H9 (cell line): ENCODE data around the gene IL26. TPM values are rescaled to one million over a fixed set of nuclear protein-coding genes. Genes with fewer than 3 reads are reported as not detected.

Experiments
- DNase-seq: peaks from one replicate; pipeline ENCODE4 v3.0.0-alpha.2; 2017
- H2AFZ ChIP-seq: one replicate; pipeline ENCODE4 v1.6.1; 2013; ENCODE audit warnings: mild to moderate bottlenecking, low read length, control low read depth, moderate library complexity
- H2AK5ac ChIP-seq: 2 replicates; pipeline ENCODE4 v1.6.1; 2013; ENCODE audit warnings: low read length, control low read depth, mixed read lengths; ENCODE audit not compliant: insufficient read length
- H2BK120ac ChIP-seq: one replicate; pipeline ENCODE4 v1.6.1; 2013; ENCODE audit warnings: low read depth, mild to moderate bottlenecking, low read length, control low read depth, inconsistent platforms; ENCODE audit not compliant: poor library complexity, severe bottlenecking
- H2BK12ac ChIP-seq: 2 replicates; pipeline ENCODE4 v1.6.1; 2013; ENCODE audit warnings: low read length, control low read depth, mixed read lengths, low read depth; ENCODE audit not compliant: insufficient read length
- H2BK15ac ChIP-seq: 2 replicates; pipeline ENCODE4 v1.6.1; 2013; ENCODE audit warnings: low read depth, low read length, control low read depth
- H2BK20ac ChIP-seq: one replicate; pipeline ENCODE4 v1.6.1; 2013; ENCODE audit warnings: low read depth, mild to moderate bottlenecking, low read length, control low read depth, inconsistent platforms; ENCODE audit not compliant: poor library complexity, severe bottlenecking
- H2BK5ac ChIP-seq: 2 replicates; pipeline ENCODE4 v1.6.1; 2013; ENCODE audit warnings: low read length, control low read depth, mixed read lengths; ENCODE audit not compliant: insufficient read length
- H3K14ac ChIP-seq: 2 replicates; pipeline ENCODE4 v1.6.1; 2013; ENCODE audit warnings: low read length, control low read depth; ENCODE audit not compliant: insufficient read depth
- H3K18ac ChIP-seq: 2 replicates; pipeline ENCODE4 v1.6.1; 2013; ENCODE audit warnings: low read depth, mild to moderate bottlenecking, mixed read lengths, low read length, control low read depth; ENCODE audit not compliant: insufficient read length
- H3K23ac ChIP-seq: 2 replicates; pipeline ENCODE4 v1.6.1; 2013; ENCODE audit warnings: low read length, control low read depth, mixed read lengths, low read depth; ENCODE audit not compliant: insufficient read length
- H3K23me2 ChIP-seq: 2 replicates; pipeline ENCODE4 v1.6.1; 2013; ENCODE audit warnings: low read depth, mild to moderate bottlenecking, mixed read lengths, low read length, control low read depth; ENCODE audit not compliant: insufficient read length, poor library complexity, severe bottlenecking
- H3K27ac ChIP-seq: 2 replicates; pipeline ENCODE4 v1.5.1; 2013; ENCODE audit warnings: low read length, control low read depth, mixed read lengths, low read depth; ENCODE audit not compliant: insufficient read length
- H3K27me3 ChIP-seq: 2 replicates; pipeline ENCODE4 v1.6.1; 2013; ENCODE audit warnings: low read length, control low read depth, inconsistent platforms; ENCODE audit not compliant: insufficient read depth
- H3K4ac ChIP-seq: 2 replicates; pipeline ENCODE4 v1.6.1; 2013; ENCODE audit warnings: low read depth, mild to moderate bottlenecking, control low read depth, inconsistent platforms, low read length, moderate library complexity
- H3K4me1 ChIP-seq: 2 replicates; pipeline ENCODE4 v1.6.1; 2013; ENCODE audit warnings: low read length, control low read depth, inconsistent platforms; ENCODE audit not compliant: insufficient read depth
- H3K4me2 ChIP-seq: 2 replicates; pipeline ENCODE4 v1.6.1; 2013; ENCODE audit warnings: low read length, control low read depth, mixed read lengths; ENCODE audit not compliant: insufficient read length, insufficient read depth
- H3K56ac ChIP-seq: 2 replicates; pipeline ENCODE4 v1.6.1; 2013; ENCODE audit warnings: low read depth, mild to moderate bottlenecking, mixed read lengths, low read length, control low read depth; ENCODE audit not compliant: insufficient read length
- H3K79me1 ChIP-seq: 2 replicates; pipeline ENCODE4 v1.6.1; 2013; ENCODE audit warnings: low read depth, mild to moderate bottlenecking, moderate library complexity, low read length, control low read depth, inconsistent platforms; ENCODE audit not compliant: insufficient read depth, poor library complexity, severe bottlenecking
- H3K79me2 ChIP-seq: 2 replicates; pipeline ENCODE4 v1.6.1; 2013; ENCODE audit warnings: low read length, control low read depth, inconsistent platforms; ENCODE audit not compliant: insufficient read depth
- H3K9ac ChIP-seq: 2 replicates; pipeline ENCODE4 v1.6.1; 2013; ENCODE audit warnings: low read length, control low read depth, mixed read lengths; ENCODE audit not compliant: insufficient read length; ENCODE audit errors: extremely low read depth
- H3K9me3 ChIP-seq: one replicate; pipeline ENCODE4 v1.6.1; 2013; ENCODE audit warnings: low read depth, low read length, inconsistent platforms; ENCODE audit not compliant: control insufficient read depth
- H3T11ph ChIP-seq: one replicate; pipeline ENCODE4 v1.6.1; 2013; ENCODE audit warnings: mild to moderate bottlenecking, low read length, control low read depth, inconsistent platforms
- H4K20me1 ChIP-seq: one replicate; pipeline ENCODE4 v1.6.1; 2013; ENCODE audit not compliant: control insufficient read depth, insufficient read length, insufficient read depth
- H4K5ac ChIP-seq: 2 replicates; pipeline ENCODE4 v1.6.1; 2013; ENCODE audit warnings: low read depth, mild to moderate bottlenecking, mixed read lengths, low read length, control low read depth; ENCODE audit not compliant: insufficient read length
- H4K8ac ChIP-seq: replicated peaks from 2 replicates; pipeline ENCODE4 v1.6.1; 2013; ENCODE audit warnings: low read length, control low read depth, mixed read lengths, low read depth; ENCODE audit not compliant: insufficient read length
- H4K91ac ChIP-seq: 2 replicates; pipeline ENCODE4 v1.6.1; 2013; ENCODE audit warnings: low read depth, mild to moderate bottlenecking, moderate library complexity, mixed read lengths, low read length, control low read depth; ENCODE audit not compliant: insufficient read length
- H3K27ac Mint-ChIP-seq, 3 experiments: 2 replicates in 2 of 3; 3 replicates in 1 of 3; pipeline ENCODE4 v1.8.0; 2020 to 2021; ENCODE audit warnings: mixed read lengths in 3 of 3, mild to moderate bottlenecking in 1 of 3, moderate library complexity in 1 of 3
- H3K27me3 Mint-ChIP-seq: 2 replicates; pipeline ENCODE4 v1.8.0; 2021; ENCODE audit warnings: low read depth, mild to moderate bottlenecking, moderate library complexity, mixed read lengths
- H3K36me3 Mint-ChIP-seq, 3 experiments: 2 replicates in 2 of 3; 3 replicates in 1 of 3; pipeline ENCODE4 v1.8.0; 2020 to 2021; ENCODE audit warnings: low read depth in 3 of 3, mixed read lengths in 3 of 3; ENCODE audit not compliant: insufficient read depth in 1 of 3
- H3K4me1 Mint-ChIP-seq, 2 experiments: 2 replicates each; pipeline ENCODE4 v1.8.0; 2020; ENCODE audit warnings: mixed read lengths in 2 of 2
- H3K4me3 Mint-ChIP-seq, 2 experiments: 2 replicates in 1 of 2; 3 replicates in 1 of 2; pipeline ENCODE4 v1.8.0; 2020 to 2021; ENCODE audit warnings: mild to moderate bottlenecking in 2 of 2, mixed read lengths in 2 of 2, moderate library complexity in 1 of 2
- H3K9me3 Mint-ChIP-seq, 2 experiments: 2 replicates in 1 of 2; 3 replicates in 1 of 2; pipeline ENCODE4 v1.8.0; 2020; ENCODE audit warnings: mild to moderate bottlenecking in 2 of 2, mixed read lengths in 2 of 2, moderate library complexity in 1 of 2
- WGBS: extraction: QIAGEN DNeasy Blood & Tissue Kit; methylation state at CpG from one replicate; pipeline ENCODE4 v1.1.7; 2013; ENCODE audit warnings: missing lambda C conversion rate, low lambda C conversion rate, mixed read lengths; ENCODE audit not compliant: insufficient read length; ENCODE audit errors: extremely low coverage; 5-methylcytosine and 5-hydroxymethylcytosine counted together
- total RNA-seq: library from RNA; stranded (reverse); gene quantifications from 2 replicates; pipeline ENCODE4 v1.2.1, GENCODE V29; 2021
- TF ChIP-seq, protein P1 (sequence below): fragments of 200-600 bp; sonication (generic); conservative IDR thresholded peaks from 3 replicates; pipeline ENCODE4 v1.8.0; 2021; ENCODE audit warnings: antibody characterized with exemption, mild to moderate bottlenecking

The IL26 gene
- total RNA-seq, 1 experiment from 2014 or later, result not detected

DNA sequence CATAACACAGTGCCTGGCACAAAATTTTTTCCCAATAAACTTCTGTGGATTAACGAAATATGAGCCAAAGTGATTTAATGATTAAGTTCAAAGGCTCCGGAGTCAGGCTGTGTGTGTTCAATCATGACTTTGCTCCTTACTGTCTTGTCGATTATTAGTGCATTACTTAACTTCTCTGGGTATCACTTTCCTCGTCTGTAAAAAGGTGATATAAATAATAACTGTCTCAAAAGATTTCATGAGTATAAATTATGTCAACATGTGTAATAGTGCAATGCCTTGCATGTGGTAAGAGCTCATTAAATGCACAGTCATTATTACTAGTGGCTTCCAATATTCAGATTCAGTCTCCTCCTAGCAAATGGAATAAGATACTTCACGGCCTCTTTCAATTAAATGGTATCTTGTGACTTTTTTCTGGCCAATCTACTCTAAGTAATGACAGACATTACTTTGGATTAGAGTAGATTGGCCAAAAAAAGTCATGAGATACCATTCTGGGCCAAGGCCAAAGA is 59.2 kb downstream of the IL26 start:
- Mint-ChIP-seq H3K9me3 (no peaks in the 10 kb centered on the region), H3K27me3 (no peaks in the 10 kb centered on the region), H3K4me1 (no peaks in the 10 kb centered on the region), H3K27ac (no peak overlapping the region), H3K4me3 (no peak overlapping the region), H3K36me3 (no peaks in the 10 kb centered on the region)
- no peak overlapping the region for H3K14ac ChIP-seq
- no peak overlapping the region for H3K18ac ChIP-seq
- H2BK120ac ChIP-seq, result no peak overlapping the region
- H3K23ac ChIP-seq, result no peak overlapping the region
- no peak overlapping the region for H2AFZ ChIP-seq
- no CpG with 5 or more reads among the region's 5 CpGs for WGBS
- H4K91ac ChIP-seq, result no peak overlapping the region
- no peaks in the 10 kb centered on the region for H4K20me1 ChIP-seq
- no peak overlapping the region for H4K5ac ChIP-seq
- no peak overlapping the region for H3K4ac ChIP-seq
- no peak overlapping the region for H4K8ac ChIP-seq
- H2AK5ac ChIP-seq, result no peak overlapping the region
- no peaks in the 10 kb centered on the region for H3K79me1 ChIP-seq
- no peaks in the 10 kb centered on the region for H3K79me2 ChIP-seq
- no peak for DNase-seq
- no peak overlapping the region for H2BK15ac ChIP-seq
- no peak overlapping the region for H2BK12ac ChIP-seq
- no peak overlapping the region for H3K56ac ChIP-seq
- H2BK5ac ChIP-seq, result no peak overlapping the region
- no peaks in the 10 kb centered on the region for H3K9me3 ChIP-seq
- H2BK20ac ChIP-seq, result no peak overlapping the region
- no peaks in the 10 kb centered on the region for H3K27me3 ChIP-seq
- no peak overlapping the region for H3K27ac ChIP-seq
- no peak overlapping the region for H3K4me2 ChIP-seq
- H3K9ac ChIP-seq, result no peak overlapping the region
- TF ChIP-seq, protein P1, sequence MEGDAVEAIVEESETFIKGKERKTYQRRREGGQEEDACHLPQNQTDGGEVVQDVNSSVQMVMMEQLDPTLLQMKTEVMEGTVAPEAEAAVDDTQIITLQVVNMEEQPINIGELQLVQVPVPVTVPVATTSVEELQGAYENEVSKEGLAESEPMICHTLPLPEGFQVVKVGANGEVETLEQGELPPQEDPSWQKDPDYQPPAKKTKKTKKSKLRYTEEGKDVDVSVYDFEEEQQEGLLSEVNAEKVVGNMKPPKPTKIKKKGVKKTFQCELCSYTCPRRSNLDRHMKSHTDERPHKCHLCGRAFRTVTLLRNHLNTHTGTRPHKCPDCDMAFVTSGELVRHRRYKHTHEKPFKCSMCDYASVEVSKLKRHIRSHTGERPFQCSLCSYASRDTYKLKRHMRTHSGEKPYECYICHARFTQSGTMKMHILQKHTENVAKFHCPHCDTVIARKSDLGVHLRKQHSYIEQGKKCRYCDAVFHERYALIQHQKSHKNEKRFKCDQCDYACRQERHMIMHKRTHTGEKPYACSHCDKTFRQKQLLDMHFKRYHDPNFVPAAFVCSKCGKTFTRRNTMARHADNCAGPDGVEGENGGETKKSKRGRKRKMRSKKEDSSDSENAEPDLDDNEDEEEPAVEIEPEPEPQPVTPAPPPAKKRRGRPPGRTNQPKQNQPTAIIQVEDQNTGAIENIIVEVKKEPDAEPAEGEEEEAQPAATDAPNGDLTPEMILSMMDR, result no peak
- no peaks in the 10 kb centered on the region for H3K4me1 ChIP-seq
- no peaks in the 10 kb centered on the region for H3K23me2 ChIP-seq
- H3T11ph ChIP-seq, result no peak overlapping the region
